ENCODE results near the gene TMEM260. TPM values are rescaled to one million over a fixed set of nuclear protein-coding genes. Genes with fewer than 3 reads are reported as not detected.

The TMEM260 gene
- polyA plus RNA-seq, 1 of the 3 experiments (the other 2 are of a cell fraction): 5.4 TPM

DNA sequence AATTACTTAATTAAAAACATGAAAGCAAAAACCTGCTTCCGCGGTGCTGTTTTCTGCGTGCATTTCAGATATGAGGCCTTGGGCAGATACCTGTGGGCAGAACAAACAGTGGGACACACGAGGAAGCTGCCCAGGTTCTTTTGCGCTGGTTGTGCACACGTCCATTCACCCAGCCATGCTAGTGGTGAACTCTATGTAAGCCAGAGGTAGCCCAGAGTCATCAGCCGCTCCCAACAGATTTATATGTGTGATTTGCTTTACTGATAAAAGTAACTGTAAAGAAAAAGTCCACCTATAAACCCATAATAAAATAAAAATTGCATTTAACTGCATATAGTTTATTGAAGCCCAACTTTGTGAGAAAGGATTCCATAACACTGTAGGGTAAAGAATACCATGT is 47.1 kb upstream of the TMEM260 start:
- no peak overlapping the region for H3K4me2 ChIP-seq
- no peak overlapping the region for H3K4me3 ChIP-seq (ENCODE audit: low read depth in 2 of 2, low read length in 1 of 2)
- H3K27me3 ChIP-seq (ENCODE audit: insufficient read depth): peaks cover 21% of the 10 kb centered on the region; the same call in 1 of the 2 replicates
- no peak overlapping the region for H3K9ac ChIP-seq
- no peak overlapping the region for H2AFZ ChIP-seq (ENCODE audit: low read depth)
- H3K9me2 ChIP-seq: no peaks in the 10 kb centered on the region
- H3K79me2 ChIP-seq (ENCODE audit: insufficient read depth): no peaks in the 10 kb centered on the region
- H3F3A ChIP-seq (replicated peaks; ENCODE audit: insufficient read depth): no peaks in the 10 kb centered on the region
- WGBS (ENCODE audit: low lambda C conversion rate): 4% methylated on average over 6 of the region's 7 CpGs
- H4K20me1 ChIP-seq (ENCODE audit: insufficient read depth): no peaks in the 10 kb centered on the region
- H3K4me1 ChIP-seq (ENCODE audit: control insufficient read depth in 1 of 2, insufficient read depth in 2 of 2, low read depth in 1 of 2, low read length in 1 of 2): no peaks in the 10 kb centered on the region
- no peak overlapping the region for H3K27ac ChIP-seq (ENCODE audit: low read depth in 2 of 2, low read length in 1 of 2)
- H3K36me3 ChIP-seq (replicated peaks in 1 of 2; ENCODE audit: control insufficient read depth in 1 of 2, insufficient read depth in 2 of 2, low read length in 1 of 2): no peaks in the 10 kb centered on the region
- ChIA-PET CTCF (no interaction called here), POLR2A (no interaction called here)
- no peak for DNase-seq
- TF ChIP-seq CHD2 (IDR thresholded peaks at IDR 0.05; ENCODE audit: low read length, partially characterized antibody): no peak
- TF ChIP-seq TEAD4 (IDR thresholded peaks at IDR 0.05; ENCODE audit: borderline replicate concordance, insufficient read depth): no peak
- TF ChIP-seq SMC3 (IDR thresholded peaks at IDR 0.05; ENCODE audit: low read depth, low read length): no peak
- no peak for TF ChIP-seq SIN3A (IDR thresholded peaks at IDR 0.05; ENCODE audit: borderline replicate concordance, low read depth, low read length)
- no peak for TF ChIP-seq ELF1 (IDR thresholded peaks at IDR 0.05)
- TF ChIP-seq TCF12 (IDR thresholded peaks at IDR 0.05): no peak
- TF ChIP-seq RXRA (IDR thresholded peaks at IDR 0.05; ENCODE audit: borderline replicate concordance, low read depth): no peak
- TF ChIP-seq RCOR1 (IDR thresholded peaks at IDR 0.05; ENCODE audit: low read length): no peak
- H3K9me3 ChIP-seq: no peaks in the 10 kb centered on the region

DNA sequence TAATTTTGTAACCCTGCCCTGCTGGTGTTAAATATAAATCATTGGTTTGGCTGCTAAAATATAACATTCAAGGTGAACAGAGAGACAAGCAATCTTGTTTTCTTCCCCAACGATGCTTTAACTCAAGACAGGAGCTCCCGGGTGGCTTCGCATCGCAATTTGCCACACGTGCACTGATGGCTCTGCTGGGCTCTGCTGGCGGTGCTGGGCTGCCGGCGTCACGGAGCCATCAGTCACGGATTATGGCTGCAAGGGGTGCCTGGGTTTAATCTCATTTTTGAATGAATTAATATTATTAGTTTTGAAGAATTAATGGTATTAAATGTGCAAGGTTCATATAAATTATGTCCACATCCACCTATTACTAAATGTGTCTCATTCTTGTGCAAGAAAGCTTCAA is 44.9 kb upstream of the TMEM260 start:
- DNase-seq: no peak
- no peak for TF ChIP-seq TAF1 (IDR thresholded peaks at IDR 0.05; ENCODE audit: borderline replicate concordance, low read depth, low read length)
- no peak for TF ChIP-seq RFX5 (IDR thresholded peaks at IDR 0.05; ENCODE audit: low read length)
- TF ChIP-seq TEAD4 (IDR thresholded peaks at IDR 0.05; ENCODE audit: borderline replicate concordance, insufficient read depth): no peak
- TF ChIP-seq GATA2 (CRISPR knock-in tag; IDR thresholded peaks at IDR 0.05): no peak
- TF ChIP-seq YY1 (IDR thresholded peaks at IDR 0.05; ENCODE audit: low read depth): no peak
- TF ChIP-seq NFIC (IDR thresholded peaks at IDR 0.05; ENCODE audit: borderline replicate concordance): no peak
- TF ChIP-seq FOXJ3 (CRISPR knock-in tag; IDR thresholded peaks at IDR 0.05): no peak
- TF ChIP-seq RXRA (IDR thresholded peaks at IDR 0.05; ENCODE audit: borderline replicate concordance, low read depth): no peak
- no peak for TF ChIP-seq SIN3A (IDR thresholded peaks at IDR 0.05; ENCODE audit: borderline replicate concordance, low read depth, low read length)
- TF ChIP-seq, protein P1, sequence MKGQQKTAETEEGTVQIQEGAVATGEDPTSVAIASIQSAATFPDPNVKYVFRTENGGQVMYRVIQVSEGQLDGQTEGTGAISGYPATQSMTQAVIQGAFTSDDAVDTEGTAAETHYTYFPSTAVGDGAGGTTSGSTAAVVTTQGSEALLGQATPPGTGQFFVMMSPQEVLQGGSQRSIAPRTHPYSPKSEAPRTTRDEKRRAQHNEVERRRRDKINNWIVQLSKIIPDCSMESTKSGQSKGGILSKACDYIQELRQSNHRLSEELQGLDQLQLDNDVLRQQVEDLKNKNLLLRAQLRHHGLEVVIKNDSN (IDR thresholded peaks at IDR 0.05; ENCODE audit: borderline replicate concordance, low read depth): no peak
- TF ChIP-seq RCOR1 (IDR thresholded peaks at IDR 0.05; ENCODE audit: low read length): no peak
- H3K27me3 ChIP-seq (ENCODE audit: insufficient read depth): peaks cover 16% of the 10 kb centered on the region; the same call in 1 of the 2 replicates
- no peak overlapping the region for H3K9ac ChIP-seq
- no peak overlapping the region for H2AFZ ChIP-seq (ENCODE audit: low read depth)
- no peak overlapping the region for H3K4me3 ChIP-seq (ENCODE audit: low read depth in 2 of 2, low read length in 1 of 2)
- 11% methylated on average over 7 of the region's 10 CpGs for WGBS (ENCODE audit: low lambda C conversion rate)
- no peaks in the 10 kb centered on the region for H3K9me3 ChIP-seq
- H4K20me1 ChIP-seq (ENCODE audit: insufficient read depth): no peaks in the 10 kb centered on the region
- no peaks in the 10 kb centered on the region for H3K79me2 ChIP-seq (ENCODE audit: insufficient read depth)
- ChIA-PET CTCF (no interaction called here), POLR2A (no interaction called here)
- H3K27ac ChIP-seq (ENCODE audit: low read depth in 2 of 2, low read length in 1 of 2): no peak overlapping the region
- no peaks in the 10 kb centered on the region for H3K9me2 ChIP-seq
- no peaks in the 10 kb centered on the region for H3K4me1 ChIP-seq (ENCODE audit: control insufficient read depth in 1 of 2, insufficient read depth in 2 of 2, low read depth in 1 of 2, low read length in 1 of 2)
- no peaks in the 10 kb centered on the region for H3F3A ChIP-seq (replicated peaks; ENCODE audit: insufficient read depth)
- H3K4me2 ChIP-seq: no peak overlapping the region
- H3K36me3 ChIP-seq (replicated peaks in 1 of 2; ENCODE audit: control insufficient read depth in 1 of 2, insufficient read depth in 2 of 2, low read length in 1 of 2): no peaks in the 10 kb centered on the region
